Endothelial cell of umbilical vein (primary cell): Measurements from ENCODE around the gene PPP1R9A. TPM values are rescaled to one million over a fixed set of nuclear protein-coding genes. Genes with fewer than 3 reads are reported as not detected.

ENCODE experiments used
- BruUV-seq: library from RNA; stranded (reverse); fragments of 400-500 nt; replicated peaks from 2 replicates; lab custom pipeline; 2021; lab: Mats Ljungman, UMichigan
- CTCF ChIA-PET: fragments of 300-600, 350-600 bp; sonication (Branson Sonifier 250); formaldehyde crosslinking; loops from one replicate; lab custom pipeline; 2021; ENCODE audit warnings: antibody characterized with exemption, inconsistent platforms; lab: Charles Lee
- POLR2A ChIA-PET: fragments of 300-600, 350-600 bp; sonication (Branson Sonifier 250); formaldehyde crosslinking; loops from one replicate; lab custom pipeline; 2021; ENCODE audit warnings: antibody characterized with exemption, inconsistent platforms; lab: Charles Lee
- DNase-seq: peaks from one replicate; pipeline ENCODE4 v3.0.0-alpha.2; 2011; ENCODE audit warnings: low read depth, low spot score
- FAIRE-seq: peaks from 2 replicates; lab custom pipeline; 2011; peaks lifted over from hg19 to GRCh38; lab: Jason Lieb, UNC
- H2AFZ ChIP-seq: 2 replicates; pipeline ENCODE4 v1.6.0; 2012; ENCODE audit warnings: low read depth, low read length, control low read depth, inconsistent platforms
- H3K27ac ChIP-seq: 2 replicates; pipeline ENCODE4 v1.5.1; 2011; ENCODE audit warnings: low read depth, mild to moderate bottlenecking, control low read depth, low read length, moderate library complexity; ENCODE audit not compliant: insufficient read depth
- H3K27me3 ChIP-seq, 2 experiments: 2 replicates each; pipeline versions ENCODE4 v1.6.0 to v1.6.1; 2011; ENCODE audit warnings: low read length in 2 of 2, mixed read lengths in 1 of 2; ENCODE audit not compliant: control insufficient read depth in 2 of 2, insufficient read depth in 2 of 2
- H3K36me3 ChIP-seq, 2 experiments: 2 replicates in 1 of 2; 3 replicates in 1 of 2; pipeline ENCODE4 v1.5.1; 2011; ENCODE audit warnings: low read length in 2 of 2, mild to moderate bottlenecking in 1 of 2, moderate library complexity in 1 of 2; ENCODE audit not compliant: control insufficient read depth in 2 of 2, insufficient read depth in 2 of 2; ENCODE audit errors: extremely low read depth in 1 of 2
- H3K4me1 ChIP-seq: 3 replicates; pipeline ENCODE4 v1.5.1; 2011; ENCODE audit warnings: mild to moderate bottlenecking, low read length; ENCODE audit not compliant: control insufficient read depth, insufficient read depth; ENCODE audit errors: extremely low read depth
- H3K4me2 ChIP-seq: 2 replicates; pipeline ENCODE4 v1.6.1; 2011; ENCODE audit warnings: low read length, control low read depth, mixed read lengths; ENCODE audit not compliant: insufficient read depth
- H3K4me3 ChIP-seq, 3 experiments: fragments of 200-600 bp in 1 of 3; sonication (generic), shearing (Covaris generic) in 1 of 3; replicated peaks in 1 of 3; 2 replicates each; pipeline ENCODE4 v1.5.1; 2011 to 2016; ENCODE audit warnings: control low read depth in 3 of 3, low read length in 3 of 3, mild to moderate bottlenecking in 2 of 3, inconsistent platforms in 1 of 3, low read depth in 1 of 3, moderate library complexity in 1 of 3; ENCODE audit not compliant: insufficient read depth in 1 of 3
- H3K79me2 ChIP-seq: 2 replicates; pipeline ENCODE4 v1.6.0; 2012; ENCODE audit warnings: low read length, inconsistent platforms; ENCODE audit not compliant: control insufficient read depth, insufficient read depth
- H3K9ac ChIP-seq: replicated peaks from 2 replicates; pipeline ENCODE3; 2011; ENCODE audit warnings: low read length, control low read depth; ENCODE audit not compliant: insufficient read depth; ENCODE audit errors: extremely low read depth
- H3K9me1 ChIP-seq: replicated peaks from 3 replicates; pipeline ENCODE4 v1.6.0; 2011; ENCODE audit warnings: mild to moderate bottlenecking, low read length; ENCODE audit not compliant: control insufficient read depth, insufficient read depth; ENCODE audit errors: extremely low read depth
- H3K9me3 ChIP-seq: replicated peaks from 2 replicates; pipeline ENCODE4 v1.5.1; 2012; ENCODE audit warnings: low read length, inconsistent platforms; ENCODE audit not compliant: control insufficient read depth, insufficient read depth
- H4K20me1 ChIP-seq: replicated peaks from 2 replicates; pipeline ENCODE3; 2011; ENCODE audit warnings: mild to moderate bottlenecking, low read length; ENCODE audit not compliant: control insufficient read depth, insufficient read depth; ENCODE audit errors: extremely low read depth
- CTCF ChIP-seq, 2 donors: IDR thresholded peaks; 1 replicate in 1 of 2; 2 replicates in 1 of 2; pipeline ENCODE4 v1.5.1; 2011; ENCODE audit warnings: low read length in 2 of 2, mild to moderate bottlenecking in 2 of 2, moderate library complexity in 2 of 2, control low read depth in 1 of 2, inconsistent platforms in 1 of 2, low read depth in 1 of 2; ENCODE audit not compliant: insufficient read depth in 1 of 2; ENCODE audit errors: extremely low read depth in 1 of 2
- EZH2 ChIP-seq: IDR thresholded peaks from 2 replicates; pipeline ENCODE4 v1.6.1; 2012; ENCODE audit warnings: borderline replicate concordance, low read depth, mild to moderate bottlenecking, moderate library complexity, low read length, inconsistent platforms; ENCODE audit not compliant: severe bottlenecking
- FOS ChIP-seq: IDR thresholded peaks from 2 replicates; pipeline ENCODE4 v1.6.1; 2011; ENCODE audit warnings: mild to moderate bottlenecking, low read length, moderate library complexity, borderline replicate concordance; ENCODE audit not compliant: insufficient read depth
- GATA2 ChIP-seq: IDR thresholded peaks from 2 replicates; pipeline ENCODE4 v1.7.0; 2011; ENCODE audit warnings: low read depth, mild to moderate bottlenecking, moderate library complexity, mixed read lengths, low read length; ENCODE audit not compliant: insufficient read length, insufficient read depth
- JUN ChIP-seq: IDR thresholded peaks from 2 replicates; pipeline ENCODE4 v1.6.1; 2011; ENCODE audit warnings: borderline replicate concordance, low read depth; ENCODE audit not compliant: insufficient read length, insufficient read depth
- MAX ChIP-seq: IDR thresholded peaks from 2 replicates; pipeline ENCODE4 v1.6.1; 2011; ENCODE audit not compliant: insufficient read depth, insufficient read length
- MYC ChIP-seq: IDR thresholded peaks from one replicate; pipeline ENCODE4 v1.6.1; 2011; ENCODE audit warnings: mild to moderate bottlenecking, low read depth, low read length
- POLR2A ChIP-seq: IDR thresholded peaks from 2 replicates; pipeline ENCODE4 v1.6.1; 2012; ENCODE audit warnings: low read depth, mild to moderate bottlenecking, control low read depth, low read length
- POLR2AphosphoS5 ChIP-seq: IDR thresholded peaks from 2 replicates; pipeline ENCODE4 v1.6.1; 2012; ENCODE audit warnings: low read depth, mild to moderate bottlenecking, control low read depth, low read length, moderate library complexity; ENCODE audit not compliant: insufficient read depth
- dilution Hi-C: fragments of 300-500 bp; cut with MboI; formaldehyde crosslinking; loops from one replicate; pipeline ENCODE4 v1.15.0; 2019; ENCODE audit warnings: low sequenced_read_pairs; ENCODE audit not compliant: extremely low pct_ligation_motif_present
- intact Hi-C: fragments of 100-400 bp; cut with micrococcal nuclease; formaldehyde crosslinking; loops from one replicate; pipeline ENCODE4 v1.10.0; 2022
- polyA plus RNA-seq, 4 experiments: library from polyadenylated mRNA; depleted of rRNA in 3 of 4; stranded (reverse) in 3 of 4; unstranded in 1 of 4; fragments of >200 nt; gene quantifications; 2 replicates each; pipeline versions ENCODE4 v1.2.1 to v1.2.3, GENCODE V29; 2011 to 2012; ENCODE audit warnings: missing spikeins in 1 of 4
- total RNA-seq: library from RNA; stranded (reverse); gene quantifications from 2 replicates; pipeline ENCODE4 v1.2.3, GENCODE V29; 2021

The PPP1R9A gene
- total and polyA plus RNA-seq, 2 donors (not counting 3 experiments of a cell fraction or from before 2014, with no cell fraction given), result 0.50 to 3.0 TPM

- no peak overlapping the region for H3K4me2 ChIP-seq
- H3K79me2 ChIP-seq, result no peaks in the 10 kb centered on the region
- no peaks in the 10 kb centered on the region for H3K4me1 ChIP-seq
- FAIRE-seq (no peak), DNase-seq (no peak)
- no peaks in the 10 kb centered on the region for H4K20me1 ChIP-seq
- no peak for TF ChIP-seq FOS
- TF ChIP-seq EZH2, result no peak
- TF ChIP-seq CTCF (IDR thresholded peaks at IDR 0.05; ENCODE audit: extremely low read depth in 1 of 2, insufficient read depth in 1 of 2, low read depth in 1 of 2, low read length in 2 of 2), result no peak
- TF ChIP-seq JUN, result no peak
- no peak for TF ChIP-seq GATA2
- TF ChIP-seq MAX, result no peak
- TF ChIP-seq MYC, result no peak
- TF ChIP-seq POLR2A, result no peak
- TF ChIP-seq POLR2AphosphoS5, result no peak
- H2AFZ ChIP-seq, result no peak overlapping the region
- H3K36me3 ChIP-seq, result no peaks in the 10 kb centered on the region
- no TSS peak for BruUV-seq
- dilution Hi-C loops (no loop called here), intact Hi-C loops (no loop called here)
- POLR2A ChIA-PET, result no interaction called here
- no peak overlapping the region for H3K27ac ChIP-seq
- no peak overlapping the region for H3K4me3 ChIP-seq
- H3K27me3 ChIP-seq, result no peaks in the 10 kb centered on the region
- no peaks in the 10 kb centered on the region for H3K9me1 ChIP-seq
- H3K9ac ChIP-seq, result no peak overlapping the region
- CTCF ChIA-PET, result interaction anchor here (1.3 kb wide), 1 partner anchor 191 kb away, joined by 5 read pairs; no protein-coding TSS in a partner anchor
- H3K9me3 ChIP-seq, result no peaks in the 10 kb centered on the region
Measured at GRCh38 chr7:95056107-95056739, 148.8 kb downstream of the PPP1R9A start.
